ENCODE measurements around the gene PRR36. TPM values are rescaled to one million over a fixed set of nuclear protein-coding genes. Genes with fewer than 3 reads are reported as not detected.

The PRR36 gene
- total and polyA plus RNA-seq, 8 donors = 0.18 to 0.61 (median 0.47) TPM; not detected in 4

DNA sequence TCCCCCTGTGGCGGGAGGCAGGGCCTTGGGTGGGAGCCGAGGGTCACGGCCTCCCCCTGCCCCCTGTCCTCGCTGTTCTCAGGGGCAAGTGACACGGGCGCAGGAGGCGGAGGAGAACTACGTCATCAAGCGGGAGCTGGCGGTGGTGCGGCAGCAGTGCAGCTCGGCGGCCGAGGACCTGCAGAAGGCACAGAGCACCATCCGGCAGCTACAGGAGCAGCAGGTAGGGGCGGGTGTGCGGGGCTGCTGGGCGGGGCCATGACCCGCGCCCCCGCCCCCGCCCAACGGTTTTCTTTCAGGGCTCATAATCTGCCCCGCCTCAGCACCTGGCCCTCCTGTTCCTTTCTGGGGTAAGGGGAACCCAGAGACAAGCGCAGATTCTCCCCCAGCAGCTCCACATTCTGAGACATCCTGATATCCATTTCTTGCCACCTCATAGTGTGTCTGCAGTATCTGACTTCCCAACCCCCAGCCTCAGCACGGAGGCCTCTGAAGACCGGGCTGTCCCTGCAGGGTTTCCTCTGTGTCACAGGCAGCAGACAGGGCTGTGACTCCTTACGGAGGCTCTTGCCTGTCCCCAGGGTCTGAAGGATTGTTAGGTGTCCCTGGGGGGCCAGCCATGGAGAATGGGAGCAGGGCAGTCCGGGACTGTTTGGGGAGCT lies 15.9 kb downstream of the PRR36 start:
- H3K4me3 ChIP-seq = no peak overlapping the region
- H3K27ac ChIP-seq = no peak overlapping the region
- H3K36me3 ChIP-seq = peaks cover 0 to 39% (median 29%) of the 10 kb centered on the region in 4 donors
- no peaks in the 10 kb centered on the region for H3K9me3 ChIP-seq
- TF ChIP-seq EP300 (IDR thresholded peaks at IDR 0.05) = no peak
- TF ChIP-seq POLR2AphosphoS5 (IDR thresholded peaks at IDR 0.05) = no peak
- no peak for TF ChIP-seq POLR2A (IDR thresholded peaks at IDR 0.05)
- TF ChIP-seq CTCF (IDR thresholded peaks at IDR 0.05) = no peak
- H3K27me3 ChIP-seq = peaks cover 0 to 78% (median 27%) of the 10 kb centered on the region in 3 donors
- intact Hi-C loops (cut with DNase I; ENCODE audit: low total_unique reads) = loop anchor here (10.0 kb wide), 1 partner anchor 67 kb away; the partner anchor contains the start of genes CTXN1 and SNAPC2
- 46 to 64% (median 58%) methylated on average over 24 to 29 of the region's 29 CpGs for WGBS, 5 donors
- peak in 1 of 2 donors; percentile 84 for DNase-seq
- peaks cover 17 to 25% (median 22%) of the 10 kb centered on the region in 4 donors for H3K4me1 ChIP-seq

DNA sequence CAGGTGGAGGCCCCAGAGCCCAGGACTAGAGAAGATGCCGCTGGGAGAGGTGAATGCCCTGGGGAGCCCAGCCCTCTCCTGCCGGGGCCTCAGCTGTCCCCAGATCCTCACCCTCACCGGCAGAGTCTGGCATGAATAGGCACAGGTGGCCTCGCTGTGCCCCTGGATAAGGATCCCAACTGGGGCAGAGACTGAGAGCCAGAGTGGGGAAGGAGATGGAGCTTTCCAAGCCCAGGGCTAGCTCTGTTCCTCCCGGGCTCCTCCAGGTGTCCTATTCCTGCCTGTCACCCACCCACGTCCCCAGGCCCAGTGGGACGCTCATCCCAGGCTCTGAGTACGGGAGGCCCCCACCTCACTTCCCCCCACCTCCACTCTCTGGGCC lies 16.5 kb downstream of the PRR36 start:
- Histone ChIP-seq H3K4me3 (no peak overlapping the region), H3K27me3 (peaks cover 0 to 73% (median 22%) of the 10 kb centered on the region in 3 donors), H3K9me3 (no peaks in the 10 kb centered on the region), H3K4me1 (peaks cover 15 to 26% (median 24%) of the 10 kb centered on the region in 4 donors), H3K36me3 (peaks cover 0 to 39% (median 28%) of the 10 kb centered on the region in 4 donors), H3K27ac (no peak overlapping the region)
- whole genome bisulfite sequencing, 5 donors = 50 to 90% (median 57%) methylated on average over 2 to 8 of the region's 8 CpGs
- no peak for DNase-seq
- no peak for TF ChIP-seq EP300 (IDR thresholded peaks at IDR 0.05)
- TF ChIP-seq POLR2A (IDR thresholded peaks at IDR 0.05) = no peak
- TF ChIP-seq POLR2AphosphoS5 (IDR thresholded peaks at IDR 0.05) = no peak
- TF ChIP-seq CTCF (IDR thresholded peaks at IDR 0.05) = no peak
- intact Hi-C loops (cut with DNase I; ENCODE audit: low total_unique reads) = loop anchor here (10.0 kb wide), 1 partner anchor 67 kb away; the partner anchor contains the start of genes CTXN1 and SNAPC2

- no peak overlapping the region for H3K4me3 ChIP-seq
- H3K27me3 ChIP-seq = peaks cover 0 to 65% (median 15%) of the 10 kb centered on the region in 3 donors
- H3K9me3 ChIP-seq = no peaks in the 10 kb centered on the region
- DNase-seq = no peak
- H3K27ac ChIP-seq = no peak overlapping the region
- H3K36me3 ChIP-seq = peaks cover 0 to 39% (median 28%) of the 10 kb centered on the region in 4 donors
- WGBS, 5 donors = 84 to 87% (median 85%) methylated on average over 37 to 38 of the region's 38 CpGs
- H3K4me1 ChIP-seq = peaks cover 8 to 18% (median 17%) of the 10 kb centered on the region in 4 donors
- TF ChIP-seq POLR2A (IDR thresholded peaks at IDR 0.05) = no peak
- intact Hi-C loops (cut with DNase I; ENCODE audit: low total_unique reads) = loop anchor here (10.0 kb wide), 1 partner anchor 68 kb away; the partner anchor contains the start of genes CTXN1 and SNAPC2
Observed at GRCh38 chr19:7856679-7857663, 17.2 kb downstream of the PRR36 start.

DNA sequence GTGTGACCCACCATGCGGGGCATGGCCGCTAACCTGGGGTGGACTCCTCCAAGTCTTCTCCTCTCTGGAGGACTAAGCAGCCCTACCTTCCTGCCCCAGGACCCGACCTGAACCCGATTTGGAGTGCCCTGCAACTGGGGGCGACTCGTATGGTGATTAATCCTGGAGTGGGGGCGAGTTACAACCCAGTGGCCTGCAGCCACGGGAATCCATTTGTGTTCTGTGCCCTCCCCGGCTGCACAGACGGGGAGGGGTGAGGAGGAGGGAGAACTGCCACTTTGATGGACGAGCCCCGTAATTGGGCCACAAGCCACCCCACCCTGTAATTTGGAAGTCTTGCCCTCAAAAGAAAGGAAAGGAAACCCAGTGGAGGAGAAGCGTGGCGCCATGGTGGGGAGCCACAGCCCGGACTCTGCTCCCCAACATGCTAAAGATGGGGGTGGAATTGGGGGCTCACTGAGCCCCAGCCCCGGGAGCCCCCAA lies 18.0 kb downstream of the PRR36 start:
- WGBS, 5 donors = 86 to 93% (median 89%) methylated on average over 14 to 16 of the region's 16 CpGs
- no peak for TF ChIP-seq EP300 (IDR thresholded peaks at IDR 0.05)
- no peak for TF ChIP-seq POLR2AphosphoS5 (IDR thresholded peaks at IDR 0.05)
- TF ChIP-seq CTCF (IDR thresholded peaks at IDR 0.05) = no peak
- TF ChIP-seq POLR2A (IDR thresholded peaks at IDR 0.05) = no peak
- H3K4me3 ChIP-seq = no peak overlapping the region
- intact Hi-C loops (cut with DNase I; ENCODE audit: low total_unique reads) = loop anchor here (10.0 kb wide), 1 partner anchor 69 kb away; the partner anchor contains the start of genes CTXN1 and SNAPC2
- no peaks in the 10 kb centered on the region for H3K9me3 ChIP-seq
- peaks cover 0 to 10% (median 10%) of the 10 kb centered on the region in 4 donors for H3K4me1 ChIP-seq
- no peak for DNase-seq
- H3K27me3 ChIP-seq = peaks cover 0 to 57% (median 6%) of the 10 kb centered on the region in 3 donors
- H3K36me3 ChIP-seq = peaks cover 0 to 39% (median 27%) of the 10 kb centered on the region in 4 donors
- no peak overlapping the region for H3K27ac ChIP-seq

Measured in stomach (tissue), 9 donors.